HPDE6-E6E7 (cell line): ENCODE results near the gene TPM2.

Experiments
- DNase-seq: peaks from one replicate; pipeline ENCODE4 v3.0.0; 2011; ENCODE audit warnings: missing footprints; ENCODE audit errors: extremely low spot score

The TPM2 gene

GRCh38 chr9:35679091-35679490, 10.6 kb downstream of the TPM2 start:
- DNase-seq, result no peak

- DNase-seq, result no peak
These were observed 13.9 kb downstream of the TPM2 start for GRCh38 chr9:35675732-35676392.

- DNase-seq, result no peak
These were observed 14.5 kb downstream of the TPM2 start for GRCh38 chr9:35675204-35675603.

- no peak for DNase-seq
These were observed 15.7 kb downstream of the TPM2 start for GRCh38 chr9:35674025-35674361.

- DNase-seq, result peak; percentile 54
These were observed 16.3 kb downstream of the TPM2 start, which contains the start of gene CA9 for GRCh38 chr9:35673132-35674024. Gene CA9, plus strand, starts transcription at chr9:35673928. Its CDS starts 32 bp downstream, at chr9:35673960.

- DNase-seq, result peak; percentile 78
These were observed 20.2 kb downstream of the TPM2 start for GRCh38 chr9:35669331-35670145.

- no peak for DNase-seq
These were observed 21.8 kb downstream of the TPM2 start for GRCh38 chr9:35667939-35668338.

- no peak for DNase-seq
These were observed 23.2 kb downstream of the TPM2 start for GRCh38 chr9:35666549-35666948.

- no peak for DNase-seq
These were observed 23.7 kb downstream of the TPM2 start for GRCh38 chr9:35666045-35666444.

- no peak for DNase-seq
These were observed 24.3 kb downstream of the TPM2 start for GRCh38 chr9:35665471-35665818.

- DNase-seq, result peak; percentile 84
These were observed 24.9 kb downstream of the TPM2 start, which contains the start of gene ARHGEF39 for GRCh38 chr9:35664531-35665470. Gene ARHGEF39, minus strand, starts transcription at chr9:35665195. Its CDS starts 26 bp downstream, at chr9:35665169.

- no peak for DNase-seq
These were observed 27.3 kb downstream of the TPM2 start for GRCh38 chr9:35662437-35662836.

GRCh38 chr9:35661756-35662350, 27.9 kb downstream of the TPM2 start:
- no peak for DNase-seq

GRCh38 chr9:35660966-35661415, 28.7 kb downstream of the TPM2 start:
- no peak for DNase-seq

GRCh38 chr9:35659340-35659739, 30.4 kb downstream of the TPM2 start:
- DNase-seq, result no peak

GRCh38 chr9:35658968-35659220, 30.8 kb downstream of the TPM2 start:
- no peak for DNase-seq

GRCh38 chr9:35658137-35658967, 31.4 kb downstream of the TPM2 start, which contains the start of gene CCDC107:
Gene CCDC107, plus strand, starts transcription at chr9:35658292. Its CDS starts 88 bp downstream, at chr9:35658380.
- DNase-seq, result peak; percentile 80

- DNase-seq, result peak; percentile 99
These were observed 32.1 kb downstream of the TPM2 start, which contains the start of gene RMRP for GRCh38 chr9:35657546-35658136. Gene RMRP, minus strand, starts transcription at chr9:35658019.

- no peak for DNase-seq
These were observed 32.7 kb downstream of the TPM2 start for GRCh38 chr9:35656831-35657545.
